GM12873 (cell line): ENCODE data around the gene ARHGAP45.

Source experiments
- TF ChIP-seq, protein P1 (sequence below): IDR thresholded peaks from 2 replicates; pipeline ENCODE4 v1.5.1; 2012; ENCODE audit warnings: low read depth, mild to moderate bottlenecking, moderate library complexity, low read length, control low read depth; ENCODE audit not compliant: insufficient read depth; ENCODE audit errors: missing control alignments

Gene ARHGAP45

GRCh38 chr19:1063030-1063908 is 3.7 kb upstream of the ARHGAP45 start:
- TF ChIP-seq, protein P1, sequence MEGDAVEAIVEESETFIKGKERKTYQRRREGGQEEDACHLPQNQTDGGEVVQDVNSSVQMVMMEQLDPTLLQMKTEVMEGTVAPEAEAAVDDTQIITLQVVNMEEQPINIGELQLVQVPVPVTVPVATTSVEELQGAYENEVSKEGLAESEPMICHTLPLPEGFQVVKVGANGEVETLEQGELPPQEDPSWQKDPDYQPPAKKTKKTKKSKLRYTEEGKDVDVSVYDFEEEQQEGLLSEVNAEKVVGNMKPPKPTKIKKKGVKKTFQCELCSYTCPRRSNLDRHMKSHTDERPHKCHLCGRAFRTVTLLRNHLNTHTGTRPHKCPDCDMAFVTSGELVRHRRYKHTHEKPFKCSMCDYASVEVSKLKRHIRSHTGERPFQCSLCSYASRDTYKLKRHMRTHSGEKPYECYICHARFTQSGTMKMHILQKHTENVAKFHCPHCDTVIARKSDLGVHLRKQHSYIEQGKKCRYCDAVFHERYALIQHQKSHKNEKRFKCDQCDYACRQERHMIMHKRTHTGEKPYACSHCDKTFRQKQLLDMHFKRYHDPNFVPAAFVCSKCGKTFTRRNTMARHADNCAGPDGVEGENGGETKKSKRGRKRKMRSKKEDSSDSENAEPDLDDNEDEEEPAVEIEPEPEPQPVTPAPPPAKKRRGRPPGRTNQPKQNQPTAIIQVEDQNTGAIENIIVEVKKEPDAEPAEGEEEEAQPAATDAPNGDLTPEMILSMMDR, result no peak

DNA sequence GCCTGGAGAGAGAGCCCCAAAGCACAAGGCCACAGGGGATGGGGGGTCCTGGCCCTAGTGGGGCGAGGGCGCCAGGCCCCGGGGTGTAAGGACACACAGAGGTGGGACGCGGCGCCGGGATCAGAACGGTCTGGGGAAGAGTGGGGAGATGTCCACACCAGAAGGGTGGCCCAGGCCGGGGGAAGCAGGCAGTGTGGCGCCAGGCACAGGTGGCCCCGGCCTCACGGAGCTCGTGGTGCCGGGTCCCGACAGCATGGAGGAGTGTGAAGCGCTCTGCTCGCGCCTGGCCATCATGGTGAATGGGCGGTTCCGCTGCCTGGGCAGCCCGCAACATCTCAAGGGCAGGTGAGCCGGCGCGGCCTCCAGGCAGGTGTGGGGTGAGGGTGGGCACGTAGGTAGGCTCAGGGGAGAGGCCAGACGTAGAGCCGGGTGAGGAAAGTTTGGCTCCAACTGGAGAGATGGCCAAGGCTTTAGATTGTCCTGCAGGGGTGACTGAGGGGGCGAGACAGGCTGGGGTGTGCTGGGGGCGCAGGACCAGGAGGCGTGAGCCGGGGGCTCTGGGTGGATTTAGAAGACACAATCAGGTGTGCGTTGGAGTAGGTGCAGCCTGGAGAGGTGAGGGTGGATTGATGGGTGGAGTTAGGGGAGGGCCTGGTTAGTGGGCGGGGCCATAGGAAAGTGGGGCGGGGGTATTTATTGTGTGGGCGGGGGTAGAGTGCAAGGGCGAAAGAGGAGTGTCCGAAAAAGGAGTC is 2.9 kb upstream of the ARHGAP45 start:
- TF ChIP-seq, protein P1, result no peak

DNA sequence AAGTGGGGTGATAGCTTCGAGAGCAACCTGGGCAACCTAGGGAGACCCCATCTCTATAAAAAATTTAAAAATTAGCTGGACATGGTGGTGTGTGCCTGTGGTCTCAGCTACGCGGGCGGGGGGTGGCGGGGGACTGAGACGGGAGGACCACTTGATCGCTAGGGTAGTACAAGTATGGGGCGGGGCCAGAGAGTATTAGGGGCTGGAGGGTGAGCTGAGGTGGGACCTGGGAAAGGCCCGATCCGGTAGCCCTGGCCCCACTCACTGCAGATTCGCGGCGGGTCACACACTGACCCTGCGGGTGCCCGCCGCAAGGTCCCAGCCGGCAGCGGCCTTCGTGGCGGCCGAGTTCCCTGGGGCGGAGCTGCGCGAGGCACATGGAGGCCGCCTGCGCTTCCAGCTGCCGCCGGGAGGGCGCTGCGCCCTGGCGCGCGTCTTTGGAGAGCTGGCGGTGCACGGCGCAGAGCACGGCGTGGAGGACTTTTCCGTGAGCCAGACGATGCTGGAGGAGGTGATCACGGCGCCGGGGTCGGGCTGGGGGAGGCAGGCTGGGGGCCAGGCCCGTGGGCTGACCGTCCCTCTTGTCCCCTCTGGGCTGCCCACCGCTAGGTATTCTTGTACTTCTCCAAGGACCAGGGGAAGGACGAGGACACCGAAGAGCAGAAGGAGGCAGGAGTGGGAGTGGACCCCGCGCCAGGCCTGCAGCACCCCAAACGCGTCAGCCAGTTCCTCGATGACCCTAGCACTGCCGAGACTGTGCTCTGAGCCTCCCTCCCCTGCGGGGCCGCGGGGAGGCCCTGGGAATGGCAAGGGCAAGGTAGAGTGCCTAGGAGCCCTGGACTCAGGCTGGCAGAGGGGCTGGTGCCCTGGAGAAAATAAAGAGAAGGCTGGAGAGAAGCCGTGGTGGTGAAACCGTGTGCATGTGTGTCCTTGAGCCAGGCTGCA is 2.0 kb upstream of the ARHGAP45 start:
- TF ChIP-seq, protein P1, result peak; percentile 86

DNA sequence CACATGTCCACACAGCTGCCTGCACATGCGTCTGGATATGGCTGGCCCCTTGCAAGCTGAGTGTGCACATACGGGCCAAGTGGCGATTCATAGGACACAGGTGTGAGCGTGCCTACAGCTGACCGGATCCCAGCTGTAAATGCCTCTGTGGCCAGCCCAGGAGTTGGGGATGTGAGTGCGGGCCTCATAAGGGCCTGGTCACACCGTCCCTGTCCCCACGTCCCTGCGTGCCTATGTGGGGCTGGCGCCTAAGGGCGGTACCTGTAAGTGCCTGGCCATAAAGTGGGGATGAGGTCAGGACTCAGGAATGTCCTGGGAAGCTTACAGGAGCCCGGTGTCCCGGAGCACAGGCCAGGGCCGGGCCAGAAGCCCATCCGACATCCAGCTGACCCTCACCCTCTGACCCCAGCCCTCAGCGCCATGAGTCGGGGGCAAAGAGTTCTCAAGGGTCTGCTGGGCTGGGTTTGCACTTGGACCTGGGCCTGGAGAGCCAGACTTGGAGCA is 1.3 kb upstream of the ARHGAP45 start:
- TF ChIP-seq, protein P1, result no peak

GRCh38 chr19:1066251-1066747 is 668 bp upstream of the ARHGAP45 start:
- TF ChIP-seq, protein P1, result no peak

DNA sequence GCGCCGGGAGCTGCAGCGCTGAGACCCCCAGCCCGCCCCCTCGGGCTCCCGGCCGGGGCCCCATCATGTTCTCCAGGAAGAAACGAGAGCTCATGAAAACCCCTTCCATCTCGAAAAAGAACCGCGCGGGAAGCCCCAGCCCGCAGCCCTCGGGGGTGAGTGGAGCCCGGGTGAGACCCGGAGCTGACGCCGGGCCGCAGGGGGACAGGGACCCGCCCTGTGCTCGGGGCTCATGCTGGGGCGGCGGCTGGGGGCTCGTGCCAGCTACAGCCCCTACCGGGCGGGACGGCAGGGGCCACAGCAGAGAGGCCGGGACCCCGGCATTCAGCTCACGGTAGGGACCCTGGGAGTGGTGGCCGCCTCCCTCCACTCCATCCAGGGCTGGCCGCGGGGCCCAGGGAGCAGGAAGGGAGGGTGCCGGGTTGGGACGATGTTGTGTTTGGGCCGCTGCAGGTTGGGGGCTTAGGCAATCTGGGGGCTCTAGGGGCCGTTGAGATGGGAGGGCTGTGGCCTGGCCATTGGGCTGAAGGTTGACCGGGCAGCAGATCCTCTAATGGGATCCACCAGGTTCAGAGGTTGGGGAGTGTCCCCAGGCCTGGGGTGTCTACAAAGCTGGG is 482 bp downstream of the ARHGAP45 start:
- TF ChIP-seq, protein P1, result no peak
